Measurements from ENCODE around the gene DEPDC5. TPM values are rescaled to one million over a fixed set of nuclear protein-coding genes. Genes with fewer than 3 reads are reported as not detected.

DEPDC5 gene
- total and polyA plus RNA-seq, 9 of the 15 experiments (the other 6 are each of a cell fraction or from before 2014, with no cell fraction given), result 2.3 to 12.3 (median 10.7) TPM

- peak in 1 of 2 experiments; percentile 35 for TF ChIP-seq AFF1 (IDR thresholded peaks at IDR 0.05; ENCODE audit: low read depth in 1 of 2, partially characterized antibody in 2 of 2)
- TF ChIP-seq TBL1XR1 (IDR thresholded peaks at IDR 0.05; ENCODE audit: low read length in 2 of 2), result peak in 1 of 2 experiments; percentile 71; a peak in 2 of 4 replicates
Measured at GRCh38 chr22:31896472-31896871, 142.7 kb downstream of the DEPDC5 start (continued).

GRCh38 chr22:31897842-31898805, 144.3 kb downstream of the DEPDC5 start:
- H3K4me2 ChIP-seq (ENCODE audit: insufficient read depth, low read length), result no peak overlapping the region
- H3K9me1 ChIP-seq (ENCODE audit: control insufficient read depth, insufficient read depth, low read length), result no peaks in the 10 kb centered on the region
- intact Hi-C loops (cut with micrococcal nuclease) (no loop called here), in situ Hi-C loops (cut with MboI) (no loop called here)
- ATAC-seq (no peak), FAIRE-seq (no peak), DNase-seq (ENCODE audit: extremely low read depth in 1 of 4, low spot score in 3 of 4) (no peak)
- H3K4me1 ChIP-seq (replicated peaks in 1 of 2; ENCODE audit: control insufficient read depth in 2 of 2, insufficient read depth in 2 of 2, low read length in 2 of 2), result peaks cover 46 to 61% of the 10 kb centered on the region in 2 experiments
- no peak overlapping the region for H3K4me3 ChIP-seq
- H3K9ac ChIP-seq (ENCODE audit: insufficient read depth in 1 of 2, low read depth in 2 of 2, low read length in 2 of 2), result no peak overlapping the region; a peak in 1 of 4 replicates
- H3K27me3 ChIP-seq (ENCODE audit: control insufficient read depth in 2 of 2, insufficient read depth in 2 of 2, low read length in 2 of 2), result no peaks in the 10 kb centered on the region
- no peak overlapping the region for H2AFZ ChIP-seq (ENCODE audit: low read depth, low read length)
- H3K36me3 ChIP-seq (ENCODE audit: control insufficient read depth, insufficient read depth, low read length), result peaks cover 27% of the 10 kb centered on the region; the same call in 1 of the 3 replicates
- H4K20me1 ChIP-seq (replicated peaks; ENCODE audit: control insufficient read depth, insufficient read depth, low read length), result no peaks in the 10 kb centered on the region
- POLR2A ChIA-PET, result interaction anchor here (0.8 to 1.0 kb wide), 3 partner anchors 18 to 61 kb away, joined by 3 read pairs; no protein-coding TSS in a partner anchor
- H3K27ac ChIP-seq (ENCODE audit: extremely low read depth, low read depth, low read length), result no peak overlapping the region
- no TSS peak for BruUV-seq (replicated peaks)
- WGBS (ENCODE audit: insufficient coverage, low coverage, missing lambda C conversion rate), result 68% methylated on average over 14 of the region's 16 CpGs
- H3K9me3 ChIP-seq (replicated peaks; ENCODE audit: control insufficient read depth, insufficient read depth, low read depth, low read length), result no peaks in the 10 kb centered on the region
- peaks cover 6% of the 10 kb centered on the region; the same call in 2 of the 3 replicates for H3K79me2 ChIP-seq (ENCODE audit: control insufficient read depth, insufficient read depth, low read length)
- CTCF ChIA-PET (ENCODE audit: low intra/inter-chr PET ratio), result no interaction called here
- peak; percentile 34 to 47; a peak in 1 of 4 replicates for TF ChIP-seq KDM1A (IDR thresholded peaks at IDR 0.05)
- no peak for TF ChIP-seq NR3C1 (CRISPR knock-in tag; IDR thresholded peaks at IDR 0.05)

Measured in K562 (cell line).